Loucy (cell line): ENCODE data around the gene YIPF4.

Experiments used
- EZH2phosphoT487 ChIP-seq: fragments of 200-600 bp; IDR thresholded peaks from 2 replicates; pipeline ENCODE4 v1.6.1; 2018; ENCODE audit warnings: antibody characterized with exemption, mild to moderate bottlenecking, moderate library complexity, borderline replicate concordance
- TF ChIP-seq, protein P1 (sequence below): fragments of 200-600 bp; sonication (generic); conservative IDR thresholded peaks from 2 replicates; pipeline ENCODE4 v1.5.1; 2014; ENCODE audit warnings: mild to moderate bottlenecking, antibody characterized with exemption, low read length

DNA sequence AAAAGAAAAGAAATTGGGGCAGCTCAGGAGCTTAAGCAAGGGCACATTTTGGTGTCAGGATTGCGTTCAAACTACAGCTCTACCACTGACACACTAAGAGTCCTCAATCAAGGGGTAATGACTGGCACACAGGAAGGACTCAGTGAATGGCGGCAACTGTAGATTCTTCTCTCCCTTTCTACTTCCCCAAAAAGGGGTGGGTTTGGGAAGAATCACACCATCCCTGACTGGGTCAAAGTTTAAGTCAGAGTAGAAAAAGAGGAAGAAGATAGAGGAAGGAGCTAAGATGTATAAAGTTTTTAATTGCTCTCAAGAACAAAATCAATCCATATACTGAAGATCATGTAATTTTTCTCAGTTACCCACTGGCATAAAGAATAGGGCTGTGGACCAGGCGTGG lies 15.6 kb upstream of the YIPF4 start:
- TF ChIP-seq, protein P1, sequence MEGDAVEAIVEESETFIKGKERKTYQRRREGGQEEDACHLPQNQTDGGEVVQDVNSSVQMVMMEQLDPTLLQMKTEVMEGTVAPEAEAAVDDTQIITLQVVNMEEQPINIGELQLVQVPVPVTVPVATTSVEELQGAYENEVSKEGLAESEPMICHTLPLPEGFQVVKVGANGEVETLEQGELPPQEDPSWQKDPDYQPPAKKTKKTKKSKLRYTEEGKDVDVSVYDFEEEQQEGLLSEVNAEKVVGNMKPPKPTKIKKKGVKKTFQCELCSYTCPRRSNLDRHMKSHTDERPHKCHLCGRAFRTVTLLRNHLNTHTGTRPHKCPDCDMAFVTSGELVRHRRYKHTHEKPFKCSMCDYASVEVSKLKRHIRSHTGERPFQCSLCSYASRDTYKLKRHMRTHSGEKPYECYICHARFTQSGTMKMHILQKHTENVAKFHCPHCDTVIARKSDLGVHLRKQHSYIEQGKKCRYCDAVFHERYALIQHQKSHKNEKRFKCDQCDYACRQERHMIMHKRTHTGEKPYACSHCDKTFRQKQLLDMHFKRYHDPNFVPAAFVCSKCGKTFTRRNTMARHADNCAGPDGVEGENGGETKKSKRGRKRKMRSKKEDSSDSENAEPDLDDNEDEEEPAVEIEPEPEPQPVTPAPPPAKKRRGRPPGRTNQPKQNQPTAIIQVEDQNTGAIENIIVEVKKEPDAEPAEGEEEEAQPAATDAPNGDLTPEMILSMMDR: no peak
- TF ChIP-seq EZH2phosphoT487: no peak
